Neural progenitor cell (in vitro differentiated cells): Measurements from ENCODE around the gene FUBP1. TPM values are rescaled to one million over a fixed set of nuclear protein-coding genes. Genes with fewer than 3 reads are reported as not detected.

Source experiments
- DNase-seq: peaks from one replicate; pipeline ENCODE4 v3.0.0-alpha.2; 2016; ENCODE audit warnings: low spot score
- H2AFZ ChIP-seq: fragments of 200-600 bp; sonication (generic); replicated peaks from 2 replicates; pipeline ENCODE4 v1.6.1; 2016; ENCODE audit warnings: antibody characterized with exemption
- H3F3A ChIP-seq: fragments of 200-600 bp; sonication (generic); 2 replicates; pipeline ENCODE4 v1.6.1; 2016; ENCODE audit warnings: antibody characterized with exemption, low read depth
- H3K27ac ChIP-seq: fragments of 200-600 bp; sonication (generic); 2 replicates; pipeline ENCODE4 v1.5.1; 2016; ENCODE audit warnings: mild to moderate bottlenecking
- H3K27me3 ChIP-seq: fragments of 200-600 bp; sonication (generic); 2 replicates; pipeline ENCODE4 v1.6.1; 2016; ENCODE audit warnings: mild to moderate bottlenecking, moderate library complexity
- H3K36me3 ChIP-seq: fragments of 200-600 bp; sonication (generic); 2 replicates; pipeline ENCODE4 v1.5.1; 2016
- H3K4me1 ChIP-seq: fragments of 200-600 bp; sonication (generic); 2 replicates; pipeline ENCODE4 v1.6.1; 2016; ENCODE audit warnings: mixed run types
- H3K4me2 ChIP-seq: fragments of 200-600 bp; sonication (generic); 2 replicates; pipeline ENCODE4 v1.6.1; 2016
- H3K4me3 ChIP-seq: fragments of 200-600 bp; sonication (generic); 2 replicates; pipeline ENCODE4 v1.5.1; 2016
- H3K79me2 ChIP-seq: fragments of 200-600 bp; sonication (generic); 2 replicates; pipeline ENCODE4 v1.6.1; 2016; ENCODE audit warnings: low read depth
- H3K9ac ChIP-seq: fragments of 200-600 bp; sonication (generic); 2 replicates; pipeline ENCODE4 v1.6.1; 2016
- H3K9me3 ChIP-seq: fragments of 200-600 bp; sonication (generic); 2 replicates; pipeline ENCODE4 v1.5.1; 2016; ENCODE audit warnings: low read depth
- H4K20me1 ChIP-seq: fragments of 200-600 bp; sonication (generic); 2 replicates; pipeline ENCODE4 v1.6.1; 2016; ENCODE audit warnings: low read depth
- H3K27ac Mint-ChIP-seq: 3 replicates; pipeline ENCODE4 v1.8.0; 2021; ENCODE audit warnings: mixed read lengths
- H3K27me3 Mint-ChIP-seq: 2 replicates; pipeline ENCODE4 v1.8.0; 2022; ENCODE audit warnings: low read depth, mild to moderate bottlenecking, inconsistent platforms, moderate library complexity, mixed read lengths; ENCODE audit not compliant: insufficient read depth
- H3K36me3 Mint-ChIP-seq: 3 replicates; pipeline ENCODE4 v1.8.0; 2021; ENCODE audit warnings: mixed read lengths
- H3K4me1 Mint-ChIP-seq: 3 replicates; pipeline ENCODE4 v1.8.0; 2021; ENCODE audit warnings: mixed read lengths
- H3K4me3 Mint-ChIP-seq: 3 replicates; pipeline ENCODE4 v1.8.0; 2021; ENCODE audit warnings: mild to moderate bottlenecking, moderate library complexity, mixed read lengths
- H3K9me3 Mint-ChIP-seq: 3 replicates; pipeline ENCODE4 v1.8.0; 2020; ENCODE audit warnings: mixed read lengths
- EZH2 ChIP-seq: fragments of 200-600 bp; sonication (generic); IDR thresholded peaks from 2 replicates; pipeline ENCODE4 v1.6.1; 2017; ENCODE audit warnings: antibody characterized with exemption, mild to moderate bottlenecking, moderate library complexity
- EZH2phosphoT487 ChIP-seq: fragments of 200-600 bp; sonication (generic); IDR thresholded peaks from 2 replicates; pipeline ENCODE4 v1.6.1; 2017; ENCODE audit warnings: antibody characterized with exemption
- total RNA-seq: library from RNA; depleted of rRNA; stranded (reverse); fragments of >200 nt; gene quantifications from 2 replicates; pipeline ENCODE4 v1.2.3, GENCODE V29; 2015; ENCODE audit warnings: low replicate concordance
- TF ChIP-seq, protein P1 (sequence below): fragments of 200-600 bp; sonication (generic); IDR thresholded peaks from 2 replicates; pipeline ENCODE4 v1.5.1; 2017; ENCODE audit warnings: antibody characterized with exemption, mild to moderate bottlenecking

The FUBP1 gene
- total RNA-seq, 1 donor from 2014 or later: 491 TPM

DNA sequence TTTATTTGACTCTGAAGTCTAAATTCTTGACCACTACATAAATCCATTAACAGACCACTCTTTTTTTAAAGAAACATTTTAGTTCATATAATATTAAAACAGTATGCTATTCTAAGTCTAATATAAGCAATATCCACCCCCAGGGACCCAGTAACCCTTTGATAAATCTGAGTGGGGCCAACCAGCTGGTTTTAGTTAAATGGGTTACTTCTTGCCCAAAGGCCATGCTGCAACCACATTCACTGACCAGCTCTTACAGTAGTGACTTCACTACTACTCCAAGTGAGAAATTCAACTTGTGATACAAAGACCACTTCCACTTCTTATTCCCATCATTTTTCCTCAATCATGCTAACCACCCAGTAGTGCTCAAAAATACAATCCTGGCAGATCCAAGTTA, 20.5 kb downstream of the FUBP1 start:
- Mint-ChIP-seq H3K27me3 (no peaks in the 10 kb centered on the region), H3K4me3 (no peak overlapping the region), H3K36me3 (peaks cover 54% of the 10 kb centered on the region), H3K9me3 (no peaks in the 10 kb centered on the region), H3K27ac (no peak overlapping the region), H3K4me1 (no peaks in the 10 kb centered on the region)
- H3K36me3 ChIP-seq: peaks cover 76% of the 10 kb centered on the region
- H3F3A ChIP-seq: peaks cover 25% of the 10 kb centered on the region
- H3K4me3 ChIP-seq: no peak overlapping the region
- peaks cover 88% of the 10 kb centered on the region for H4K20me1 ChIP-seq
- H3K4me2 ChIP-seq: no peak overlapping the region
- no peak overlapping the region for H3K27ac ChIP-seq
- no peaks in the 10 kb centered on the region for H3K9me3 ChIP-seq
- H3K79me2 ChIP-seq: peaks cover 96% of the 10 kb centered on the region
- TF ChIP-seq EZH2 (no peak), EZH2phosphoT487 (no peak)
- TF ChIP-seq, protein P1, sequence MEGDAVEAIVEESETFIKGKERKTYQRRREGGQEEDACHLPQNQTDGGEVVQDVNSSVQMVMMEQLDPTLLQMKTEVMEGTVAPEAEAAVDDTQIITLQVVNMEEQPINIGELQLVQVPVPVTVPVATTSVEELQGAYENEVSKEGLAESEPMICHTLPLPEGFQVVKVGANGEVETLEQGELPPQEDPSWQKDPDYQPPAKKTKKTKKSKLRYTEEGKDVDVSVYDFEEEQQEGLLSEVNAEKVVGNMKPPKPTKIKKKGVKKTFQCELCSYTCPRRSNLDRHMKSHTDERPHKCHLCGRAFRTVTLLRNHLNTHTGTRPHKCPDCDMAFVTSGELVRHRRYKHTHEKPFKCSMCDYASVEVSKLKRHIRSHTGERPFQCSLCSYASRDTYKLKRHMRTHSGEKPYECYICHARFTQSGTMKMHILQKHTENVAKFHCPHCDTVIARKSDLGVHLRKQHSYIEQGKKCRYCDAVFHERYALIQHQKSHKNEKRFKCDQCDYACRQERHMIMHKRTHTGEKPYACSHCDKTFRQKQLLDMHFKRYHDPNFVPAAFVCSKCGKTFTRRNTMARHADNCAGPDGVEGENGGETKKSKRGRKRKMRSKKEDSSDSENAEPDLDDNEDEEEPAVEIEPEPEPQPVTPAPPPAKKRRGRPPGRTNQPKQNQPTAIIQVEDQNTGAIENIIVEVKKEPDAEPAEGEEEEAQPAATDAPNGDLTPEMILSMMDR: no peak
- H3K9ac ChIP-seq: no peak overlapping the region
- no peaks in the 10 kb centered on the region for H3K27me3 ChIP-seq
- H2AFZ ChIP-seq: no peak overlapping the region
- H3K4me1 ChIP-seq: no peaks in the 10 kb centered on the region
- DNase-seq: no peak

DNA sequence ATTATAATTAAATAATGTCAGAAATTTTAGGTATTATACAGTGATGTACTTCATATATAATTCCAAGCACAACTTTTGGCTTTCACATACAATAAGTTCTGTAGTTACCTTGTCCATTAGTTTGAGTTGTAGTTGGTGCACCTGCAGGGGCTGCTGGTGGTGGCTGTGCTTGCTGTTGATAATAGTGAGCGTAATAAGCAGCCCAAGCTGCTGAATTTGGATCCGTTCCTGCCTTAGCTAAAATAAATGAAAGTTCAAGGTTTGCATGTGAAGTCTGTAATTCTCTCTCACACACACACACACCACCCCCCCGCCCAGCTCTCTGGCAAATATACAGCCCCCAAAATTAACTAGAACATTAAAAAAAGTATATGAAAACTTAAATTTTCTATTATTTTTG, 22.4 kb downstream of the FUBP1 start:
- Histone ChIP-seq H2AFZ (no peak overlapping the region), H3K4me3 (no peak overlapping the region), H4K20me1 (peaks cover 77% of the 10 kb centered on the region), H3K36me3 (peaks cover 62% of the 10 kb centered on the region), H3K9ac (no peak overlapping the region), H3K27ac (no peak overlapping the region), H3F3A (peaks cover 40% of the 10 kb centered on the region), H3K4me1 (no peaks in the 10 kb centered on the region), H3K9me3 (no peaks in the 10 kb centered on the region), H3K4me2 (no peak overlapping the region), H3K27me3 (no peaks in the 10 kb centered on the region), H3K79me2 (peaks cover 83% of the 10 kb centered on the region)
- DNase-seq: no peak
- Mint-ChIP-seq H3K27ac (no peak overlapping the region), H3K9me3 (no peaks in the 10 kb centered on the region), H3K27me3 (no peaks in the 10 kb centered on the region), H3K4me3 (no peak overlapping the region), H3K36me3 (peaks cover 44% of the 10 kb centered on the region), H3K4me1 (no peaks in the 10 kb centered on the region)
- TF ChIP-seq EZH2 (no peak), EZH2phosphoT487 (no peak)
- TF ChIP-seq, protein P1: no peak

DNA sequence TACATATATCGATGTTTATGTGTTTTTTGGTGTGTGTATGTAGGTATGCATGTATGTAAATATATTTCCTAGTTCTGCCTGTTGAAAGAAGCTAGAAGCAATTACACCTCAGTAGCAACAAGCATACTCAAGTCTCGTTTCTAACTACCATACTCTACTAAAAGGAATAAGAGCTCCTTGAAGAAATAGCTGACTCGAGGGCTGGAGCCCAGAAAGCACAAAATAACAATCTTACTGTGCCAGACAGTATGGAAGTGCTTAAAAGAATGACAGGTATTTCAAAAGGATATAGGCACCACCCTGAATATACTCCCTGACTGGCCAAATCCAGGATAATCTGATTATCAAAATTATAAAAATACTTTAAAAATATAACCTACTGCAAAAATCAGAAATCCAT, 23.2 kb downstream of the FUBP1 start:
- no peaks in the 10 kb centered on the region for H3K9me3 ChIP-seq
- H3K36me3 ChIP-seq: peaks cover 62% of the 10 kb centered on the region
- Mint-ChIP-seq H3K4me3 (no peak overlapping the region), H3K4me1 (no peaks in the 10 kb centered on the region), H3K27ac (no peak overlapping the region), H3K27me3 (no peaks in the 10 kb centered on the region), H3K9me3 (no peaks in the 10 kb centered on the region), H3K36me3 (peaks cover 40% of the 10 kb centered on the region)
- no peak overlapping the region for H3K4me2 ChIP-seq
- peaks cover 83% of the 10 kb centered on the region for H3K79me2 ChIP-seq
- H3F3A ChIP-seq: peaks cover 41% of the 10 kb centered on the region
- H2AFZ ChIP-seq: no peak overlapping the region
- no peak overlapping the region for H3K9ac ChIP-seq
- DNase-seq: no peak
- H3K4me3 ChIP-seq: no peak overlapping the region
- H3K4me1 ChIP-seq: no peaks in the 10 kb centered on the region
- no peak overlapping the region for H3K27ac ChIP-seq
- TF ChIP-seq EZH2 (no peak), EZH2phosphoT487 (no peak)
- TF ChIP-seq, protein P1: no peak
- peaks cover 77% of the 10 kb centered on the region for H4K20me1 ChIP-seq
- no peaks in the 10 kb centered on the region for H3K27me3 ChIP-seq
